LNCAP (cell line): Measurements from ENCODE around the gene HGFAC.

ENCODE experiments used
- TF ChIP-seq, protein P1 (sequence below): fragments of 450-650 bp; IDR thresholded peaks from 2 replicates; pipeline ENCODE4 v1.5.1; 2017; ENCODE audit warnings: mild to moderate bottlenecking

Gene HGFAC

DNA sequence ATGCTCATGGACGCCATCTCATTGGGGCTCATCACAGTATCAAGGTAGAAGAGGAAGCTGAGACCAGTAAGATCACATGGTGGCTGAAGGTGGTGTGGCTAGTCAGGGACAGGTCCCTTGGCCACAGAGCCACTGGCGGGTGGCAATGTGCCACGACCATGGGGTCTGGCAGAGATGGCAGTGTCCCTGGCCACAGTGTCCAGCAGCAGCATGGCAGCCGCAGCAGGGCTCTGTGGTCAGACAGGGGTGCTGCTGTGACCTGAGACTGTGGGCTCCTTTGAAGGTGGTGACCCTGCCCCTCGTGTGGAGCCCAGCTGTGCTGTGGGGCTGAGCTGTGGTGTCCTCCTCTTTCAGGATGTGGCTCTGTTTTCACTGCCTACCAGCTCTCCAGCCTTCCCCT, 19.2 kb downstream of the HGFAC start:
- TF ChIP-seq, protein P1, sequence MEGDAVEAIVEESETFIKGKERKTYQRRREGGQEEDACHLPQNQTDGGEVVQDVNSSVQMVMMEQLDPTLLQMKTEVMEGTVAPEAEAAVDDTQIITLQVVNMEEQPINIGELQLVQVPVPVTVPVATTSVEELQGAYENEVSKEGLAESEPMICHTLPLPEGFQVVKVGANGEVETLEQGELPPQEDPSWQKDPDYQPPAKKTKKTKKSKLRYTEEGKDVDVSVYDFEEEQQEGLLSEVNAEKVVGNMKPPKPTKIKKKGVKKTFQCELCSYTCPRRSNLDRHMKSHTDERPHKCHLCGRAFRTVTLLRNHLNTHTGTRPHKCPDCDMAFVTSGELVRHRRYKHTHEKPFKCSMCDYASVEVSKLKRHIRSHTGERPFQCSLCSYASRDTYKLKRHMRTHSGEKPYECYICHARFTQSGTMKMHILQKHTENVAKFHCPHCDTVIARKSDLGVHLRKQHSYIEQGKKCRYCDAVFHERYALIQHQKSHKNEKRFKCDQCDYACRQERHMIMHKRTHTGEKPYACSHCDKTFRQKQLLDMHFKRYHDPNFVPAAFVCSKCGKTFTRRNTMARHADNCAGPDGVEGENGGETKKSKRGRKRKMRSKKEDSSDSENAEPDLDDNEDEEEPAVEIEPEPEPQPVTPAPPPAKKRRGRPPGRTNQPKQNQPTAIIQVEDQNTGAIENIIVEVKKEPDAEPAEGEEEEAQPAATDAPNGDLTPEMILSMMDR = no peak

DNA sequence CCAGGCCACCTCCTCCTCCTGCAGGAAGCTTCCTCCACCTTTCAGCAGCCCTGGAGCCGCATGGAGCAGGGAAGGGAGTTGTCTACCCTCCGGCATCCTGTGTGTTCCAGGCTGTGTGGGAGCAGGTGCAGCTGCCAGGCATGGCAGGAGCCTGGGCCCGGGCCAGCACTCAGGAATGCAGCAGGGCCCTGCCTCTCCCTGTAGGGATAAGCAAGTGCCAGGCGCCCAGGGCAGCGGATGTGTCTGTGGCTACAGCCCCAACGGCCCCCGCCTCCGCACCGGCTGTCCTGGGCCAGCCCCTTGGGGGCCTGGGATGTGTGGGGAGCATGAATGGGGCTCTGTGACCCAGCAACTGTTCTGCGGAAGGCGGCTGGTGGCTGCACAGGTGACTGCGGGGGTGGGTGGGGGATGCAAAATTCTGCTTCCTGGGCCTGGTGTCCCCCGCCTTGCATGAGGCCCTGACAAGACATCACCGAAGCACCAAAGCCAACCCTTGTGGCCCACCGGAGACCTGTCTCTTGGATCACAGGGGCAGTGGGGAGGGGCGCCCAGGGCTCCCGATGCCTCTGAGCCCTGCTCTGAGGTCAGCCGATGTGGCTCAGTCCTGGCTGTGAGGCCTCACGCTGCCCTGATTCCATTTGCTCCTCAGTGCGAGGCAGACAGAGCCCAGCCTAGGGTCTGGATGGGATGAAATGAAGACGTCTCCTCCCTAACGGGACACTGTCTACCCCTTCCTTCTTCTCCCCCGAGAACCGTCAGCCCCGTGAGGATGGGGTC, 19.9 kb downstream of the HGFAC start:
- TF ChIP-seq, protein P1 = no peak

DNA sequence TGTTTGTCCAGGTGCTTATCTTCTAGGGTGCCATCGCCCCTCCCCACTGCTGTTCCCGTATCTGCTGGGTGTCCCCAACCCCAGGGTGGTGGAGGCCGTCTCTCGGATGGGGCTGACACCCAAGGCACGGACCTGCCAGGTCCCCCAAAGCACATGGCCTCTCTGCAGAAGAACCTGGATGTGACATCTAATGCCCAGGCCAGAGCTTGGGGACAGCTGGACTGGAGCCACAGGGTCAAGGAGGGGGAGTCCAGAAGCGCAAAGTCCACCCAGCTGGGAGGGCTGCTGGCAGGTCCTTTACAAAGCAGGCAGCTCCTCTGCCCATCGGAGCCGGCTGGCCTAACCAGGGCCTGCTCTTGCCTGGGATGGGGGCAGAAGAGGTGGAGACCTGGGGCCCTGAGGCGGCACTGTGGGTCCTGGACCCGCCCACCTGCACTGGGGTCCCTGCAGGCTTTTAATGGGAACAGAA, 20.6 kb downstream of the HGFAC start:
- TF ChIP-seq, protein P1 = no peak

DNA sequence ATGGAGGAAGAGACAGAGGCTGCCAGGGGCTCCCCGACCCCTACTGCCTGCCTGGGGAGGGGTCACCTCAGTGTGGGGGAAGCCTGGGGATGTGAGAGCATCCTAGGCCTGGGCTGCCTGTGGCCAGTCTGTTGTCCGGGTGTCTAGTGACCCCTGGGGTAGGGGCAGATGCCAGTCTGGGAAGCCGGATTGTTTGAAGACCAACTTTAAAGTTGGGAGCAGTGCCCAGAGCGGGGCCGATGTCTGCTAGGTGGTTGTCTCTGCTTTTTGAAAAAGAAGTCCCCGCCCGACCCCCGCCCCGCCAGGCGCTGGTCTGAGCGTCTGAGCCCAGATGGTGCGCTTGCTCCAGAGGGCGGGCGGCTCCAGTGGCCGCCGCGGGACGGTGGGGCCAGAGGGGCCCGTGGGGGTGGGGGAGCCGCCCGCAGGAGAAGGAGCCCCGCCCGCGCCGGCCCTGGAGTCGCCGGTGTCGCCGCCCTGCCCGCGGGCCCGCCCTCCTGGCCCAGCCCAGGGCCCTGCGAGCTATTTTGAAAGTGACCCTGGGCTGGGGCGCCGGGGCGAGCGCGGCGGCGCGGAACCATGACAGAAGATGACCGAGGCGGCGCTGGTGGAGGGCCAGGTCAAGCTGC, 21.1 kb downstream of the HGFAC start, which contains the start of gene DOK7:
DOK7 (plus strand) TSS at position 517 of the 626 bp plus-strand sequence; CDS start at position 587, 70 bp downstream.
- TF ChIP-seq, protein P1 = no peak

DNA sequence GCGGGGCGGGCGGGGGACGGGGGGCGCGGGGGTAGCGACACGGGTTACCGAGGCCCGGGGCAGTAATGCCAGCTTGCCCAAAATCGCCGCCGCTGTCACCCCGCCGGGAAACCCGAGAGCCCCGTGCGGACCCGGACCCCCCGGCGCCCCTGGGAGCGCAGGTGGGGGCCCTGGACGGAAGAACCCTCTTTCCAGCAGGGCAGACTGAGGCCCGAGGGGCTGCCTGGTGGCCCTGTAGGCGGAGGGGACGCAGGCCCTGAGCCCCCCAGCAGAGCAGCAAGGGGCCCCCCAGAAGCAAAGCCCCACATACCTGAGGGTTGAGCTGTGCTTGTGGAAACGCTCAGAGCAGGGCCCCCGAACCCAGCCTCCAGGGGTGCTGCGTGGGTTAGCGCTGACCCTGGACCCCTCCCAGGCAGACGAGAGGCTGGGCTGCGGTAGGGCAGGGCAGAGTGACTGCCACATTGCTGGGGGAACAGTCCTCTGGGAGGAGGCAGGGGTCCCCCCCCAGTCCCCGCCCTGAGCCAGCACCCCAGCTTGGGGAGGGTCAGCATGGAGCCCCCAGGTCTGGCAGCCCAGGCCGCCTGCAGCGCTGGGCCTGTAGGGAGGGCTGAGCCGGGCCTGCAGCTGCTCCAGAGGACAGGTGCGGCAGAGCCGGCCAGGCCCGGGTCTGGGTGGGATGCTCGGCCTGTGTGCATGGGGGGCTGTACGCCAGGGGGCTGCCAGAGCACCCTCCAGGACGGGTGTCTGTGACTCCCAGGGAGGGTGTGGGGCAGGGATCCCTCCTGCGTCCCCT, 22.0 kb downstream of the HGFAC start:
- TF ChIP-seq, protein P1 = no peak

DNA sequence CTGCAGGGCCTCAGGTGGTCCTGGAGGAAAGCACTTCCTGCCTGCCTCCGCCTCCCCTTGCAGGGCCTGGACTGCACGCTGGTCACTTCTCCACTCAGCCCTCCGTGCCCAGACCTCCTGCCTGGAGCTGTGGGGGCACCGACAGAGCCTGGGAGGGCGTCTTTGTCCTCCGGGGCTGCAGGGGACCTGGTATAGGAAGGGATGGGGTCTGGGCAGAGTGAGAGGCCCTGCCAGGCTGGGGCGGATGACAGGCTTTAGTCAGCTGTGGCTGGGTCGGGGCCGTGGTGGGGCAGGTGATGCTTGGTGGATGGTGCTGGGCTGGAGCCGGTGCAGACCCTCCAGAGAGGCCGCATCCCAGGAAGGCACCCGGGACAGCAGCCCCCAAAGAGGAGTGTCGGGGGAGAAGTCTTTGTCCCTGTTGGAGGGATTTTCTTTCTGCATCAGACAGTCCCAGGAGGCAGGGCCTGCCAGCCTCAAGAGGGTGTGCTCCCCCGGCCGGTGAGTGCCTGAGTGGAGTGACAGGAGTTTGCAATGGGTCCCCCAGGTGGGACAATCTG, 22.7 kb downstream of the HGFAC start:
- TF ChIP-seq, protein P1 = no peak

DNA sequence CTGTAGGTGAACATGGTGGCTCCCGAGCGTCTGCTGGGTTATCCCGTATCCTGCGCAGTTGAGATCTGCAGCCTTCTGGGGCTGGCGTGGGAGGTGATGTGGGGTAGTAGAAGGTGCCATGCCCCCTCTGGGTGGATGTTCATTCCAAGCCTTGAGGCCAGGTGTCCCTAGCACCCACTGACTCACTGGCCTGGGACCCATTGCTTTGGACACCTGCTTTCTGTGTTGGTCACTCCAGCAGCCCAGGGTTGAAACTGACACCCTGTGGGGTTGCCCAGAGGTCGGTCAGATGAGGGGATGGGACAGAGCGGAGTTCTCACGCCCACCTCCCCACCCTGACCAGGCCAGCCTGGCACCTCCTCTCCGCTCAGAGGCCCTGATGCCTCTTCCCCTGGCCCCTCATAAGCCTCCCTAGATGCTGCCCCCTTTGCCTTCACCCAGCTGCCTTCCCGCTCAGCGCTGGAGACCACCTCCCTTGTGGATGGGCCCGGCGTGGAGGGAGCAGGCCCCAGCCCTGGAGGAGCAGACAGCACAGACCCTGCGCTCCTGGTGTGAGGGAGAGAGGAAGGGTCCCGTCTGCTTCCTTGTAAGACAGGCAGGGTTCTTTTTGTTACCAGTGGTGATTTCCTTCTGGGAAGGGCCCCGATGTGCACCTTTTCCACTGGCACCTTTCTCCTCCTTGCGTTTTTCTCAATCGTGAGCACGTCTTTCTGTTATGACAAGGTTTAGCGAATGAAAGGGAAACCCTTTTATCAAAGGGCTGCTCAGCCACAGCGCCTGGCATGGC, 23.3 kb downstream of the HGFAC start:
- TF ChIP-seq, protein P1 = no peak
